ENCODE measurements around the gene ELOVL1.
"Not testable (repeated sequence)": the region's sequence is repeated elsewhere in the genome, so short reads cannot be mapped to it uniquely, and the experiment has no call there.

ELOVL1 gene

GRCh38 chr1:43382027-43382779, 14.4 kb upstream of the ELOVL1 start:
- no peak for DNase-seq (ENCODE audit: low read depth in 2 of 3, low spot score in 1 of 3)

GRCh38 chr1:43381612-43382011, 13.8 kb upstream of the ELOVL1 start:
- DNase-seq (ENCODE audit: low read depth in 2 of 3, low spot score in 1 of 3): no peak

GRCh38 chr1:43379476-43379875, 11.7 kb upstream of the ELOVL1 start:
- DNase-seq (ENCODE audit: low read depth in 2 of 3, low spot score in 1 of 3): no peak

GRCh38 chr1:43377831-43378230, 10.0 kb upstream of the ELOVL1 start:
- no peak for DNase-seq (ENCODE audit: low read depth in 2 of 3, low spot score in 1 of 3)

- no peak for DNase-seq (ENCODE audit: low read depth in 2 of 3, low spot score in 1 of 3)
These were observed 9.0 kb upstream of the ELOVL1 start for GRCh38 chr1:43376723-43377235.

- no peak for DNase-seq (ENCODE audit: low read depth in 2 of 3, low spot score in 1 of 3)
These were observed 5.5 kb upstream of the ELOVL1 start for GRCh38 chr1:43373066-43373940.

GRCh38 chr1:43372172-43372571, 4.4 kb upstream of the ELOVL1 start:
- no peak for DNase-seq (ENCODE audit: low read depth in 2 of 3, low spot score in 1 of 3)

- DNase-seq (ENCODE audit: low read depth in 2 of 3, low spot score in 1 of 3): no peak
These were observed 2.8 kb upstream of the ELOVL1 start for GRCh38 chr1:43370564-43370963.

GRCh38 chr1:43369779-43370178, 2.0 kb upstream of the ELOVL1 start:
- not testable (repeated sequence) for DNase-seq (ENCODE audit: low read depth in 2 of 3, low spot score in 1 of 3)

GRCh38 chr1:43368646-43369020, 822 bp upstream of the ELOVL1 start:
- no peak for DNase-seq (ENCODE audit: low read depth in 2 of 3, low spot score in 1 of 3)

- DNase-seq (ENCODE audit: low read depth in 2 of 3, low spot score in 1 of 3): peak in 2 of 3 donors; percentile 8 to 58
These were observed 546 bp downstream of the ELOVL1 start for GRCh38 chr1:43367026-43367903.

GRCh38 chr1:43366601-43367025, 1.2 kb downstream of the ELOVL1 start:
- no peak for DNase-seq (ENCODE audit: low read depth in 2 of 3, low spot score in 1 of 3)

GRCh38 chr1:43366179-43366578, 1.6 kb downstream of the ELOVL1 start:
- no peak for DNase-seq (ENCODE audit: low read depth in 2 of 3, low spot score in 1 of 3)

GRCh38 chr1:43365678-43366077, 2.1 kb downstream of the ELOVL1 start:
- no peak for DNase-seq (ENCODE audit: low read depth in 2 of 3, low spot score in 1 of 3)

- DNase-seq (ENCODE audit: low read depth in 2 of 3, low spot score in 1 of 3): no peak
These were observed 3.8 kb downstream of the ELOVL1 start for GRCh38 chr1:43363935-43364525.

GRCh38 chr1:43363283-43363934, 4.4 kb downstream of the ELOVL1 start:
- DNase-seq (ENCODE audit: low read depth in 2 of 3, low spot score in 1 of 3): no peak

- no peak for DNase-seq (ENCODE audit: low read depth in 2 of 3, low spot score in 1 of 3)
These were observed 7.2 kb downstream of the ELOVL1 start for GRCh38 chr1:43360616-43361015.

- DNase-seq (ENCODE audit: low read depth in 2 of 3, low spot score in 1 of 3): no peak
These were observed 8.1 kb downstream of the ELOVL1 start for GRCh38 chr1:43359696-43360095.

GRCh38 chr1:43358746-43359693, 8.8 kb downstream of the ELOVL1 start, which contains the start of gene CDC20:
Gene CDC20 (plus strand): TSS chr1:43358981. CDS start chr1:43359216, 235 bp downstream.
- DNase-seq (ENCODE audit: low read depth in 2 of 3, low spot score in 1 of 3): peak; percentile 99
